ENCODE data around the gene ADCY7.
"Not testable (repeated sequence)": the region's sequence is repeated elsewhere in the genome, so short reads cannot be mapped to it uniquely, and the experiment has no call there.

The ADCY7 gene

DNA sequence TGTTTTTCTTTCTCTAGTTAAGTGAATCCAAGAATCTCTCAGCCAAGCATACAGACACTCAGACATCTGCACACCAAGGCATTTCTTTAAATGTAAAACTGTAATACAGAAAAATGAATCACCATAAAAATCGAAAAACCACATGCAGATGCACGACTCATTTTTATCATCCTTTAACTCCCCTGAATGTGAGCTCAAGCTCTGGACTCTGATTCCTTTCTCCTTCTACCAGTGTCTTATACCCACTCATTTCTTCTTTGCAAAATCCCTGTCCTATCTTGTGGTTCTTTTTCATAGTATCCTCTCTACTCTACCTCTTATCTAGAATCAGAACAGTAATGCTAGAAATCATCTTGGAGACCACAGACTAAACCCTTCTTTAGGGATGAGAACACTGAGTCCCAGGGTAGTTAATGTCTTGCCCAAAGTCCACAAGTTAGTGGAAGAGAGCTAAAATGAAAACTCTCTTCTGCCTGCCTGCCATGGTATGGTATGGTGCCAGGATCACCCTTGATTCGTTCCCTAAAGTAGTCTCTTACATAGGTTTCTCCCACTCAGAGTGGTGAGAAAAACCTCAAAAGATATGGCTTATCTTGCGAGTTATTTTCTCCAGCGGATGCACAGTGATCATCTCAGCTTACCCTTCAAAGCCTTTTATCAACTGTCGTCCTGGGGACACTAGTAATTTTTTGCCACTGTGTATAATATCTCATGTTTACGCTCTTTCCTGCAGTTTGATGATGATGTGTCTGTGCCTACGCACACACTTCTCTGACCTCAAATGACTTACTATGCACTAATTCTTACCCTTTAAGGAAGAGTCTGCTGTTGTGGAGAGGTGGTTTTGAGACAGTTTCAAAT is 72.2 kb downstream of the ADCY7 start:
- no peak for DNase-seq (ENCODE audit: low read depth)

DNA sequence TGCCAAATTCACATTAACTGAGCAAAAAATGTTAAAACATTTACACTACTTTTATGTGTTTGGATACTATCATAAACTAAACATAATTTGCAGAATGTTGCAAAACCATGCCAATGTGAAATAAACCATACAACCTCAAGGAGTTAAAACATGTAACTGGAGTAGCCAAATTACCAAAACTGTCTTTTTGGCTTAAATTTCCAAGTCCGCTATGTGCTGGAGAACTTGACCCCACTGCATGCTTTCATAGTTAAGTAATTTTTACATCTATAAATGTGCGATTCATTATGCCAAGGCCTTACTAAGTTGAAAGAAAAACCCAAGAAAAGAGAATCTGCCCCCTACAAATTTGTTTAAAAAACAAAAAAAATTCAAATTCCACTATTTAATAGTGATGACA is 74.2 kb downstream of the ADCY7 start:
- no peak for DNase-seq (ENCODE audit: low read depth)

DNA sequence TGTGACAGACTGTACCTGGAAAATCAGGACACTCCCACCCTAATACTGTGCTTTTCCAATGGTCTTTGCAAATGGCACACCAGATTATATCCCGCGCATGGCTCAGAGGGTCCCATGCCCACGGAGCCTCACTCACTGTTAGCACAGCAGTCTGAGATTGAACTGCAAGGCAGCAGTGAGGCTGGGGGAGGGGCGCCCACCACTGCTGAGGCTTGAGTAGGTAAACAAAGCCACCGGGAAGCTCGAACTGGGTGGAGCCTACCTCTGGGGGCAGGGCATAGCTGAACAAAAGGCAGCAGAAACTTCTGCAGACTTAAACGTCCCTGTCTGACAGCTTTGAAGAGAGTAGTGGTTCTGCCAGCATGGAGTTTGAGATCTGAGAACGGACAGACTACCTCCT is 77.2 kb downstream of the ADCY7 start:
- DNase-seq (ENCODE audit: low read depth): not testable (repeated sequence)

DNA sequence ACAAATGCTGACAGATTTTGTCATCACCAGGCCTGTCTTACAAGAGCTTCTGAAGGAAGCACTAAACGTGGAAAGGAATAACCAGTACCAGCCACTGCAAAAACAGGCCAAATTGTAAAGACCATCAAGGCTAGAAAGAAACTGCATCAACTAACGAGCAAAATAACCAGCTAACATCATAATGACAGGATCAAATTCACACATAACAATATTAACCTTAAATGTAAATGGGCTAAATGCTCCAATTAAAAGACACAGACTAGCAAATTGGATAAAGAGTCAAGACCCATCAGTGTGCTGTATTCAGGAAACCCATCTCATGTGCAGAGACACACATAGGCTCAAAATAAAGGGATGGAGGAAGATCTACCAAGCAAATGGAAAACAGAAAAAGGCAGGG is 78.9 kb downstream of the ADCY7 start:
- not testable (repeated sequence) for DNase-seq (ENCODE audit: low read depth)

DNA sequence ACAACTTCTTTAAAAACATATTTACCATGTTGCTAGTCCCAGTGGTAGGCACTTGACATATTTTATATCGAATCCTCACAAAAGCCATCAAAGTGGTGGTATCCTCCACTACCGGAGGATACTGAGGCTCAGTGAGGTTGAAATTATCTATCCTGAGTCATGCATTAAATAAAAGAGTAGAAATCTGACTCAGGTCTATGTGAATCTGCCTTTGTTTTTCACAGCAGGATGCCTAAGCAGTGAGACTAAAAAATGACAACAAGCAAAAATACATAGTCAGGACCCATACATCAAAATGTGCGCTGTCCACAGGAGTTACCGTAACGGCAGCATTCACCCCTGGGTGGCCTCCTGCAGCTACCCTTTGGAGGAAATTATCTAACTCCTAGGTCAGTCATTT is 84.8 kb downstream of the ADCY7 start:
- no peak for DNase-seq (ENCODE audit: low read depth)

DNA sequence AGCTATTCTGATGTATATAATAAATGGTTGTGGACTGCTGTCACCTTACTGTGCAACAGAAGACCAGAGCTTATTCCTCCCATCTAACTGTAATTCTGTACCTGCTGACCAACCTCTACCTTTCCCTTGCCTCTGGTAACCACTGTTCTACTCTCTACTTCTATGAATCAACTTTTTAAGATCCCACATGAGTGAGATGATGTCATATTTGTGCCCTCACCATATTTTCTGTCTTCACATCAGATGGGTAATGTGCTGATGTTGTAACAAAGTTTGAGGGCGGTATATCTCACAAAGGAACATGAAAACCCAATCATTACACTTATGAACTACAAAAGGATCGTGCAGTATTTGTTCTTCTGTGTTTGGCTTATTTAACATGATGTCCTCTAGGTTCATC is 85.6 kb downstream of the ADCY7 start:
- DNase-seq (ENCODE audit: low read depth): no peak

DNA sequence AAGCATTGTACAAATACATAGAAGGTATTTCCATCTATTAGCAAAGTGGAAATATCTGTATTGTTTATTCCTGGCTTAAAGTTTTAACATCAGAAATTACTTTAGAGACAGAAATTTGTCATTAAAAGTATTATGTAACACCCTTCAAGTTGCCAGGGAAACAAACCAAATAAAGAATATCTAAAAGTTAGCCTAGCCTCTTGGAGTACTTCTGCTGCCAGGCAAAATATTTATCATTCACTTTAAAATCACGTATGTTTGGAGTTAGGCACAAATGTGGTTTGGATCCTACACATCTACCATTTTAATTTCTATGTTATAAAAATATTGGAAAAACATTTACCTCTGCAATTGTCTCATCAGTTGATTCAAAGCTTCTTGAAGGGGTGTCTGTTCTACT is 87.7 kb downstream of the ADCY7 start:
- DNase-seq (ENCODE audit: low read depth): no peak

DNA sequence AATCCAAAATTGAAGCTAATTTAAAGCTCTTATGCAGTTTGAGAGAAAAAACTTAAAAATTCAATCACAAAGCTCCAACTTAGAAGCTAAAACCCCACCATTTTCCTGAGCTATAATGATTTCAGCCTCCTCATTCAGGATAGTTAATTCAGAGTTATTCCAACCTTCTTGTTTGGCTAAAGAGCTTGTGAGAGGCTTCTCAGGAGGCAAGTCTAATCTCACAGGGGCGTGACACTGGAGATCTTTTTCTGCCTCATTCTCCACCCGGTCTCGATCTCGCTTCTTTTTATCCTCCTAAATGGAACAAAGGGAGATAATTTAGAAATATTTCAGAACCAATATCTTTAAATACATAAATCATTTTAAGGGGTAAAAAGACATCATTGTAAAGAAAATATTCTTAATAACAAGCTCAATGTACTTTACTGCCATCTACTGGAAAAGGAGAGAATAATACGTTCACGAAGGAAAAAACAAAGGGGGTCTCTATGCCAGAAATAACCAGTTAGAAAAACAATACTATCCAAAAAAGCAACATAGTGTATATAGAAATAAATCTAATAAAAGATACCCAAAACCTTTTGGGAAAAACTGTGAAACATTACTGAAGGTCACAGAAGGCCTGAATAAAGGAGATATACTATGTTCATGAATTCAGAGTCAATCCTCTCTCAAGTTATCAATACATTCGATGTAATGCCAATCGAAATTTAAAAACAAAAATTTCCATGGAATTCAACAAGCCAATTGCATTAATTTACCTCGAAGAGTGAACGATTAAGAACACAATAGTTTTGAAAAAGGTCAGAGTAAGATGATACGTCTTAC is 88.5 kb downstream of the ADCY7 start:
- no peak for DNase-seq (ENCODE audit: low read depth)

DNA sequence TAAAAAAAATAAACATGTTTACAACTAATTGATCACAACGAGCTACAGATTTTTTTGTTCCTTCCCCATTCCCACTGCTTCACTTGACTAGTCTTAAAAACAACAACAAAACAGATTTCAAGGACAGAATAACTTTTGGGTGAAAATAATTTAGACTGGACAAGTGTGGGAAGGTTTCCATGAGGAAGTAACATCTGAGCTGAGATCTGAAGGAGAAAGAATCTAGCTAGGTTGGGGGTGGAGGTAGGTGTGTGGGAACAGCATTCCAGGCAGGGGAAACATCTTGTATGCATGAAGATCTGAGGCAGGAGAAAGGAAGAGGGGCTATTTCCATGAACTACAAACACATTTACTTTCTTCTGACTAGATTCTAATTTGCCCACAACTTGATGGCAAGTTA is 93.3 kb downstream of the ADCY7 start:
- no peak for DNase-seq (ENCODE audit: low read depth)

DNA sequence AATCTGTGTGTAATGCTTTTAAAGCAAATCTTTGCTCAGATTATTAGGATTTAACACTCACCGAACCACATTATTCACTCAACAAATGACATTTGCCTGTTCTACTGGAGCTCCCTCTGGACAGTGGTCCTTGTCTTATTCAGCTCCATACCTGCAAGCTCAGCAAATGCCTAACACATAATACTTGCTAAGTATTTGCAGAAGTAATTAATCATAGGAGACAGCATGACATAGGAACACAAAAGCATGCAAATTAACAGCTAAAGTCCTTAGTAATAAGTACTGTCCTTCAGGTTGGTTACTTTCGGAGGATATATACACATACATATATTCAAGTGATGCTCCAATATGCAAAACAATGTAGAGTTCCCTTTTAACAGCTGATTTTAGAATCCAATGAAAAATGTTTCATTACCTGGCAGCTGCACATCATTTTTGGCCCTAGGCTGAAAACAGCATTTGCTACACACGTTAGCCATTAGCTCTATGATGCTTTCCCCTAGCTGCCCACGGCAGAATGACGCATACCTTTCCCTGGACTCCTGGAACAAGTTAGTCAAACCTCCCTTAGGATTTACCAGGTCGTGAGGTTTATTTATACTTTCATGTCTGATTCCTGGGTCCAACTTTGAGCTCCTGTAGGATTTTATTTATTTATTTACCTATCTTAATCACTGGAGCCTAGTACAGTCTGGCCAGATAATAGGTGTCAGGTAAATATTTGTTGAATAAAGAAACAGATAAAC is 93.9 kb downstream of the ADCY7 start:
- DNase-seq (ENCODE audit: low read depth): peak; percentile 21

DNA sequence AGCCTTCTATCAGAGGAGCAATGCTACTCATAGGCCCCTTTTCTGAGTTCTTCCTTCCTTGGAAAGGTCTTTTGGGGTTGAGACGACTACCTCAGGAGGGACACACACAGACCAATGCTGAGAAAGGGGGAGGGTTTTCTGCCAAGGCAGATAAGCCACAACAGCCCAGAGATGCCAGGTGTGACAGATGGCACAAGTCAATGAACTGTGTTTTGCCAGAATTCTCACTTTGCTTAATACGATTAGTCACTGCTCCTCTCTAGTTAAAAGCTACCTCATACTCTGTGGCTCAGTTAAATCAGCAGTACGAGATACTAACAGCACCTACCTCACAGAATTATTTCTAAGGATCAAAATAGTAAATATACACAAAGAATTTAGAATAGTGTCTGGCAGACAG is 94.4 kb downstream of the ADCY7 start:
- no peak for DNase-seq (ENCODE audit: low read depth)

DNA sequence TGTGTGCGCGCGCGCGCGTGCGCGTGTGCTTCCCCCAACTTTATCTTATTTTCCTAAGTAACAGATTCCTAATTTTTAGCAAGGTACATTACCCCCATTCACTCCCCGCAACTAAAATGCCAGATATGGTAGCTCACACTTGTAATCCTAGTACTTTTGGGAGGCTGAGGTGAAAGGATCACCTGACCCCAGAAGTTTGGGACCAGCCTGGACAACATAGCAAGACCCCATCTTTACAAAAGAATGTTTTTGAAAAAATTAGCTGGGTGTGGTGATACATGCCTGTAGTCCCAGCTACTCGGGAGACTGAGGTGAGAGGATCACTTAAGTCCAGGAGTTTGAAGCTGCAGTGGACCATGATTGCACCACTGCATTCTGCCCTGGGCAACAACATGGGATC is 97.3 kb downstream of the ADCY7 start:
- no peak for DNase-seq (ENCODE audit: low read depth)

DNA sequence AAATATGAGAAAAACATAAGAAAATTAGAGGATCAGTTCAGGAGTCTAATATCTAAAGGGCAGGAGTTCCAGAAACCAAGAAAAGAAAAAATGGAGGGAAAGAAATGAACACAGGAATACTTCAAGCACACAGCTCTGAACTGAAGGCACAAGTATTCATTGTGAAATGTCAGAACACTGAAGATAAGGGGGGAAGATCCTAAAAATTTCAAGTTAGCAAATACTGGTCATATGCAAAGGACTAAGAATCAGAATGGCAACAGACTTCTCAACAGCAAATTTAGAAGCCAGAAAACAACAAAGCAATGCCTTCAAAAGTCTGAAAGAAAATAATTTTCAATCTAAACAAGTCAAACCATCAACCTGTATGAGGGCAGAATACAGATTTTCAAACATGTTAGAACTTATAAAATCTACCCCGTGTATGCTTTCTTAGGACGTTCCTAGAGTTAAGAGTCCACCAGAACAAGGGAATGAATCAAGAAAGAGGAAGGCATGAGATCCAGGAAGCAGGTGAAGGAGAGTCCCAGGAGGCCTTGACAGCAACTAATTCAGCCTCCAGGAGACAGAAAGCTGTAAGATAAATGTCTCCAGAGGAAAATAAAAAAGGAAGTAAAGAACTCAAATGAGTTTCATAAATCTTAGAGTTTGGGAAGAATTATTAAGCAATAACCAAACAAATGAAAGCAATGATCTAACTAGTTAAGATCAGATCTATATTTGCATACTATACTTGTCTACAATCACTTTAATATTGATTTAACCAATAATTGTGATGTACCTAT is 99.6 kb downstream of the ADCY7 start:
- no peak for DNase-seq (ENCODE audit: low read depth)
